ENCODE measurements around the gene NIBAN1.

Gene NIBAN1

DNA sequence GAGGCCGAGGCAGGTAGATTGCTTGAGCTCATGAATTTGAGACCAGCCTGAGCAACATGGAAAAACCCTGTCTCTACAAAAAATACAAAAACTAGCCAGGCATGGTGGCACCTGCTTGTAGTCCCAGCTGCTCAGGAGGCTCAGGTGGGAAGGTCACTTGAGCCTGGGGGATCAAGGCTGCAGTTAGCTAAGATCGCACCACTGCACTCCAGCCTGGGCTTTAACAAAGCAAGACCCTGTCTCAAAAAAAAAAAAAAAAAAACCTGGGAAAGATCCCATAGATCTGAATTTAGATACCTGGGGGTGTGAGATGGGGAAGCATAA is 32.9 kb downstream of the NIBAN1 start:
- DNase-seq, result no peak

DNA sequence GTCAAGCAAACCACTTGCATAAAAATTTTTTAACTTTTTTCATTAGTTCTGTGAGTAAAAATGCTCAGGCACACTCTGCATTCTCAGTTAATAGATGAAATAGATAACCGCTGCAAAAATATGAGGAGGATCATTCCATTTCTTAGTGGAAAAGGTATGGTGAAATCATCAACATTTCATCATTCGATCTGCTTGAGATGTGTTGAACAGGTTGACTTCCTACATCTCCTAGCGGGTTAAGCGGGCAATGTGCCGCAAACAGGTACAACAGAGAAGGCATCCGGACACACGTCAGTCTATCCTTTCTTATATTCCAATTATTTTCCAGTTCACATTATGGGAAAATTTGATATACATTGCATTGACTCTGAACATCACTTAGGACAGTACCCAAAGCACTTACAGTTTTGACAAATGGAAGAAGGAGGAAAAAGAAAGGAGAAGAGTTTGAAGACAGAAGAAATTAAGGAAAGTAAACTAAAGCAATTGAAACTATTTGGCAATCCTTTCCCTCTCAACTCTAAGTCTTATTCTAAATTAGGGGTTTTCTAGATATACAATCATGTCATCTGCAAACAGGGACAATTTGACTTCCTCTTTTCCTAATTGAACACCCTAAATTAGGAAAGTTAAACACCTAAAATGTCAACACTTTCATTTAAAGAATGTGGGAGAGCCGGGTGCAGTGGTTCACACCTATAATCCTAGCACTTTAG is 33.5 kb downstream of the NIBAN1 start:
- no peak for DNase-seq

DNA sequence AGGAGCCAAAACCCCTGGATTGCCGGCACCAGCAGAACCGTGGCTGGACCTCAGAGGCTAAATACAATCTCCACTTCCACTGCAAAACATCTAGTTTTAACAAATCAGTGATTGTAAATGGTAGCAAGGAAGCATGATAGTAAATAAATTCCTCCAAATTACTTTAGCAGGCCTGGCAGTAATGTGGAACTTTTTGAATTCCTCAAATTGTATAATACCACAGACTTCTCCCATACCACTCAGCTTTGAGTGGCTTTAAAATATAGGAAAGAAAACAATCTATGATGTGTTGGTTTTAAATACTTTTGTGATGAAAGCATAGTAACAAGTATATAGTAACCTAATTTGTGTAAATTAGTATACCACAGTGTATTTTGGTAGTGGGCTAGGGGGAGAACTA is 34.1 kb downstream of the NIBAN1 start:
- no peak for DNase-seq

DNA sequence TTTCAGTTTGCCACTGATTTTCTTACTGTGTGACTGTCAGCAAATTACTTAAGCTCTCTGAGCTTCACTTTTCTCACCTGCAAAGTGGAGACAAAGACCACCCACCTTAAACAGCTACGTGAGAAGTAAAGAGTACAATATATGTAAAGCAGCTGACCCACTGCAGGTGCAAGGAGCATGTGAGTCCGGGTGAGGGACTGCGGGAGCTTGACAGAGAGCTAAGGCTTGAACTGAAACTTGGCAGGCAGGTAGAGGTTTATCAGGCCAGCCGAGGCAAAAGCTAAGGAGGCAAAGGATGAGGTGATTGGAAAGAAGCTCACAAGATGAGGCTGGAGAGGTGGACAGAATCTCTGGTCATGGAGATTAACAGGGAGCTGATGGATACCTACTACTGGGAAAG is 36.6 kb downstream of the NIBAN1 start:
- DNase-seq, result no peak

DNA sequence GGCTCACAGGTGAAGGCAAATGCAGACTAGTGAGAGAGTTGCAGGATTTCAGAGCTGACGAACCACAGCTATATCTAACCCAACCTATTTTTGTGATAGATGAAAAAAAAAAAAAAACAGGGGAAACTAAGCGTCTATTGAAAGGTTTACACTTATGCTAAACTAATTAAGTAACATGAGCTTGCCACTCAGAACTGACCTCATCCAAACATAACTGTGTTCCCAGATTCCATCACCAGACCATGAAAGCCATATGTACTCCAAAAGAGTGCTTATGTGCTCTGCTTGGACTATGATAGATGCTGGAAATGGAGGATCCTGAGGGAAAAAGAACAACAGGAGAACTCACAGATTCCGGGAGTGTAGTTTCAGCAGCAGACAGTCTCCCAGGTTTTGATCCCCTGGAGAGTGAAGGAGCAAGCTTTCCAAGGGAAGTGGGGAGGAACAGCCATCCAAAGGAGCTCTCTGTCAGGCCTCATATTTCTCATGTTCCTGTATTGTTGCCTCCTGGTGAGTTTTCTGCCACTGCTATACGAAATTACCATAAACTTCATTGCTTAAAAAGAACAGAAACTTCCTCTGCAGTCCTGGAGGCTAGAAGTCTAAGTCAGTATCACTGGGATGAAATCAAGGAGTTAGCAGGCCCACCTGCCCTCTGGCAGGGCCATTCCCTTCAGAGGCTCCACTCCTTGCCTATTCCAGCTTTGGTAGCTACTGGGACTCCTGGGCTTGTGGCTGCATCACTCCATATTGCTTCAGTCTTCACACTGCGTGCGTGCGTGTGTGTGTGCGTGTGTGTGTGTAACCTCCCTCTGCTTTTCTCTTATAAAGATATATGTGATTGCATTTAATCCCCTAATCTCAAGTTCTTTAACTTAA is 38.1 kb downstream of the NIBAN1 start:
- no peak for DNase-seq

DNA sequence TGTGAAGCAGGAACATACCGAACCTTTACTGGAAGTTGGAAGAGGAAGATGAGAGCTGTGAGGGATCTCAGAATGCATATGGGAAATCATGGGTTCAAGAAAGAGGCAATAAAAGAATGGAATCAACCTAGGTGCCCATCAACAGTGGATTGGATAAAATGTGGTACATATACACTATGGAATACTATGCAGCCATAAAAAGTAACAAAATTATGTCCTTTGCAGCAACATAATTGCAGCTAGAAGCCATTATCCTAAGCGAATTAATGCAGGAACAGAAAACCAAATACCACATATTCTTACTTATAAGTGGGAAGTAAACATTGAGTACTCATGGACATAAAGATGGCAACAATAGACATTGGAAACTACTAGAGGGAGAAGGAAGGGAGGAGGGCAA is 40.4 kb downstream of the NIBAN1 start:
- no peak for DNase-seq

DNA sequence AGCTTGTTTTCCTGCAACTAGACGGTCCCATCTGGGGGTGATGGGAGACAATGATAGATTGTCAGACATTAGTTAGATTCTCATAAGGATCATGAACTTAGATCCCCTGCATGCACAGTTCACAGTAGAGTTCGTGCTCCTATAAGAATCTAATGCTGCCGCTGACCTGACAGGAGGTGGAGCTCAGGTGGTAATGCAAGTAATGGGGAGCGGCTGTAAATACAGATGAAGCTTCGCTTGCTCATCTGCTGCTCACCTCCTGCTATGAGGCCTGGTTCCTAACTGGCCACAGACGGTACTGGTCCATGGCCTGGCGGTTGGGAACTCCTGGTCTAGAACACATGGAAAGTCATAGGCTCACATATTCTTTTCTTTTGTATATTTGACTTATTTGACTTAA is 42.0 kb downstream of the NIBAN1 start:
- no peak for DNase-seq

DNA sequence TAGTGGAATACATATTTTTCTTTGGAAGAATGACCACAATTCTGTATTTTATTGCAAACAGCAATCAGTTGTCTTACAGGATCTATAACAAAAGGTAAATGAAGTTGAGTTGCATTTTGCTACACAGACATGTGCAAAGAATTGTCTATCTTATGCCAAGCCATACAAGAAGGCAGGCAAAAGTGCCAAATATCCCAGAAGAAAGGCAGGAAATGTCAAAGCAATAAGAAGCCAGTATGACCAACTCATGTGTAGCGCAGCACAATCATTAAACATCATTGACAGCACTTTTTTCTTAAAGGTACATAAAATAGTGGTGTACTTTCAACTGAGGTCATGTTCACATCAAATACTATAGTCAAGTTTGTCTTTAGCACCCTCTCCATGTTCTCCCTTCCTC is 42.7 kb downstream of the NIBAN1 start:
- no peak for DNase-seq

DNA sequence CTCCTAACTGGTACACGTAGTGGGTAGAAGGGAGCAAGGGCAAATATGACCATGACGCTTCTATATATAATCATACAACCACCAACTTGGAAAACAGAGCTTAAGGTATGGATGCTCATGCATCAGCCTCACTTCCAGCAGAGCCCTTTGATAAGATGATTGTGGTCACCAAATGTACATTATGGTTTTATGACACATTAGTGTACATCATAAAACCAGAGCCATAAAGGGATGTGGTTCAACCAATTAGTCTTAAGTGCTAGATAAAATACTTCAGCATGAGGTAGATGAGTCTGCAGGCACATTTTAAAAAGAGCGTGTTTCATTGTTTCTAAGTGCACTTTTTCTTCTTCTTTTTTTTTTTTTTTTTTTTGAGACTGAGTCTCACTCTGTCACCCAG is 43.7 kb downstream of the NIBAN1 start:
- DNase-seq, result no peak

DNA sequence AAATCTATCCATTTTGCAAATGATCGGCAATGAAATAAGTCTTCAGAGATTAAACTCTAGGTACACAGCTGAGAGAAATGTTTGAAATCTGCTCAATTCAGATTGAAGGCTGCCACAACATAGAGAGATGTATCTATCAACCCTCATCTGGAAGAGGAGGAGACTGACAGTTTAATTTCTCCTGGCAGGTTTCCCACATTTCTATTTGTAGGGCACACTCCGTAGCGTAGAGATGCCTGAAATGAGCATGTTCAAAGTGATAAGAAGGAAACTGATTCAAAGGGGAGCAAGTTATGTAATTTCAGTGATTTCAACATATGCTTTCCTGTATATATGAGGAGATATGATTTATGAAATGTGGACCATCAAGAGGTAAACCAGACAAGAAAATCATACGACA is 44.1 kb downstream of the NIBAN1 start:
- no peak for DNase-seq

DNA sequence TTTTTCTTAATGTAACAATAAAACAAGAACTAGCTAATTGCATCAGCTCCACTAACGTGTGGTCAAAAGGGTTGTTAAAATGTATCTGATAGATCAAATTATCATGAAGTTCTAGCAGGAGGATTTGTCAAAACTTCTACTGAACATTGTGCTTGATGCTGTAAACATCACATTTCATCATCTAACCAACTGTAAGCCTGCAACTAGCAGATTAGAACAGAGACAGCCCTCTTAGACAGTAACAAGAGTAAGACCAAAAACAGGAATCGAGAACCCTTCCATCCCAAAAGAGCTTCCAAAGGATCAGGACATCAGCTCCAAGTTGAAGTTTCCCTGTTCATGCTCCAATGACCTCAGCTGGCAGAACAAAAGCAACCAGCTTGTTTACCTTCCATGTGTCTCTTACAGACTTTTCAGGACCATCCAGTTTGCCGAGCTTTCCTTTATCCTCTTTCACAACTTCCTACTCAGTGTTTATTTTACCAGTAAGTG is 44.6 kb downstream of the NIBAN1 start:
- no peak for DNase-seq

DNA sequence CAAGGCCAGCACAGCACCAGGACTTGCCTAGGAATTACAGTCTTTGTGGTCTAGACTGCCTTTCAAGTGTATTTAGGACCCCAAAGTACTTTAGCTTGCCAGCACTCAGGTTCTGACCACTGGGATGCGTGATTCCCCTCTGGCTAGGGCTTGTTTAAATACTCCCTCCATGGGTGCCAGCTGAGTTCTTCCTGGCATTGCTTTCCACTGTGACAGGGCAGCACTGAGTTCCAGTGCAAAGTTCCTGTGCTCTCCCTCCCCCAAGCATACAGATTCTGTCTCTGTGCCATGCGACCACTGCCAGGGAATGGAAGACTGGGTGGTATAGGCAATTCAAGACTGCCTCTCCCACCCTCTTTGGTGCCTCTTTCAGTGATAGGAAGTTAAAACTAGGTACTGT is 45.9 kb downstream of the NIBAN1 start:
- DNase-seq, result no peak

Measured in NCI-H1417 treated with DMSO at 0.1 percent for 48 hours (cell line).